Muscle of back (tissue), 11 donors: ENCODE measurements around the gene MIOX. TPM values are rescaled to one million over a fixed set of nuclear protein-coding genes. Genes with fewer than 3 reads are reported as not detected.

ENCODE experiments used
- DNase-seq, 3 donors: peaks; one replicate each; pipeline versions ENCODE4 v3.0.0 to v3.0.0-alpha.2; 2013
- polyA plus RNA-seq, 10 donors: library from polyadenylated mRNA; unstranded; fragments of 120-200 nt; gene quantifications; one replicate each; pipeline ENCODE4 v1.2.1, GENCODE V29; 2013; ENCODE audit not compliant: insufficient read length in 10 of 10

MIOX gene
- polyA plus RNA-seq, 10 donors = 0.14 TPM; not detected in 9

DNA sequence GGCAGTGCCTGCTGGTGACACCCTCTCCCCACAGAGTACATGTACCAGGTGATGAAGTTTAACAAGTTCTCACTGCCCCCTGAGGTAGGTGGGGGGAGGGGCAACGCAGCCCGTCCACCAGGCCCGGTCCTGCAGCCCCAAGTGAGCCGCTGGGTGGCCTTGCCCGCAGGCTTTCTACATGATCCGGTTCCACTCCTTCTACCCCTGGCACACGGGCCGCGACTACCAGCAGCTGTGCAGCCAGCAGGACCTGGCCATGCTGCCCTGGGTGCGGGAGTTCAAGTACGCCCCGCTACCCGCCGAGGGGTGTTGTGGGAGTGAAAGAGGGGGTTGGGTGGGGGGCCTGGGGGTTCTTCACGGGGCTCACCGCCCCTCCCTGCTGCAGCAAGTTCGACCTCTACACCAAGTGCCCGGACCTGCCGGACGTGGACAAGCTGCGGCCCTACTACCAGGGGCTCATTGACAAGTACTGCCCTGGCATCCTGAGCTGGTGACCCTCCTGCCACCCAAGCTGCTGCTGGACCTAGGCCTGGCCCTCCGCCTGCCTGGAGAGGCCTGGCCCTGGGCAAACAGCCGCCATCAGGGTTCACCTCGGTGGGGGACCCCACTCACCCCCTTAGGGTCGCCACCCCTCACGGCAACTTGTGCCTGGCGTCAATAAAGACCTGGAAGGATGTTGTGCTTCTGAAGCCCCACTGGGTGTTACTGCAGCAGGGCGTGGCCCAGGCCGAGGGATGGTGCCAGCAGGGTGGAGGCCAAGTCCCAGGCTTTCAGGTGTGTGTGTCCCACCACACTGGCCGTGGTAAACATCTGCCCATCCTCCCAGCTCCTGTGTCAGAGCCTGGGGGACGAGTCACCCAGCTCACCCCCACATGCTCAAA, 2.9 kb downstream of the MIOX start:
- no peak for DNase-seq

DNA sequence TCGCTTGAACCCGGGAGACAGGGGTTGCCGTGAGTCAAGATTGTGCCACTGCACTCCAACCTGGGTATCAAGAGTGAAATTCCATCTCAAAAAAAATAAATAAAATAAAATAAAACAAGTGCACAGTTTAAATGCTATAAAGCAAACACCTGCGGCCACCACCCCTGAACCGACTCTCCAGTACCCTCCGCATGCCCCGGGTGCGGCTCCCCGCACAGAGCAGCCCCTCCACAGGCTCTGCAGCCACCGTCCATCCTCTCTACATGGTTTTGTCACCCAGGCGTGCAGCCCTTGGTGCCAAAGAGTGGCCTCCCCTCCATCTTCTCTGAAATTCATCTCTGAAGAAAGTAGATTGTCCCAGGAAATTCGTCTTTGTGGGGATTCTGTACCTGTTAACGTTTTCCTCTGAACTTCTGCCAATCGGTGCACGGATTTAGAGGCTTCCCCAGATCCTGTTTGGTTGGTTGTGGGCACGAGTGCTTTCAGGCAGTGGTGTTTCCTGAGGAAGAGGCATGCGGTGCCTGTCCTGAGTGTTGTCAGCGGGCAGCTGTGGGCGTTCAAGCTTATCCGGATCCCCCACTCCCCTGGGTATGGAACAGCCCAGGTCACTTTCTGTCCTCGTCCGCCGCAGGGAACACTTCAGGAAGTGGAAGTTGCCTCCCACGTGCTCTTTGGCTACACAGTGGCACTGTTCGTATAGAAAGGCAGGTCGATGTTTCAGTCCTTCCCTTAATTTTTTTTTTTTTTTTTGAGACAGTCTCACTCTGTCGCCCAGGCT, 4.1 kb downstream of the MIOX start:
- DNase-seq = no peak

DNA sequence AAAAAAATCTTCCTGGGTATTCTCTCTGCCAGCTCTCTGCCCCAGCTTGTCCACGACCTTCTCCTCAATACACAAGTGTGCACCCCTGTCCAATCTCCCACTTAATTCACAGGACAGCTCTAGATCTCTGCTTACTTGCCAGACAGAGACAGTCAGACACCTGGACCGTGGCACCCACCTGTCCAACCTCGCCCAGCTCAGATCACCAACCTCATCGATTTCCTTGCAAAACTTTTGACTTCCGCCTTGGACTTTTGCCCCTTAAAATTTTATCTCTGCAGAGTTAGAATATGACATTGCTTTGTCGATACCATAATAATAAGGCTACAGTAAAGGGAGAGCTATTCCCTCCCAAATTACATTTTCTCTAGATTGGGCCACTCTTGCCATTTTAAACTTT, 10.4 kb downstream of the MIOX start:
- DNase-seq = no peak

DNA sequence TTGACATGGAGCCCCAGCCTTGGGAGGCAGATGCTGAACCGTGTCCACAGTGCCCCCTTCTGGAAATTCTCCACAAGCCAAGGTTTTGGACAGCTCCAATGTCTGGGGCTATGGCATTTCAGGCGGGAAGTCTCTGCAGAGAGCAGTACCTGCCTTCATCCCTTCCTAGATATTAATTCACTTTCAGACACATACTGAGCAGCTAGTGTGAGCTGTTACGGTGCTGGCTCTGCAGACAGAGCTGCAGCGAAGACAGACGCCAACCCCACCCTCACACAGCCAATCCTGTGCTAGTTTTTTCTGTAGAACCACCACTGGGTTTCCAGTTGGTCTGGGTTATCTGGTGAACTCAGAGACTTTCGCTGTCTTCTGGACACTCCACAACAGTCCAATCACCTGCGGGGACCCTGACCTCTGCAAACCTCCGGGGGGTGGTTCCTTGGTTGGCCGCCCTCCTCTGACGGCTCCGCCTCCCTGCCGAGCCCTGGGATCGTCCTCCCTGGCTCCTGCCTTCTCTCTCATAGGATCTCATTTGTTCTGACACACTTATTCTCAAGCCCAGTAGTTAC, 11.7 kb downstream of the MIOX start:
- peak in 2 of 3 donors; percentile 42 to 53 for DNase-seq

DNA sequence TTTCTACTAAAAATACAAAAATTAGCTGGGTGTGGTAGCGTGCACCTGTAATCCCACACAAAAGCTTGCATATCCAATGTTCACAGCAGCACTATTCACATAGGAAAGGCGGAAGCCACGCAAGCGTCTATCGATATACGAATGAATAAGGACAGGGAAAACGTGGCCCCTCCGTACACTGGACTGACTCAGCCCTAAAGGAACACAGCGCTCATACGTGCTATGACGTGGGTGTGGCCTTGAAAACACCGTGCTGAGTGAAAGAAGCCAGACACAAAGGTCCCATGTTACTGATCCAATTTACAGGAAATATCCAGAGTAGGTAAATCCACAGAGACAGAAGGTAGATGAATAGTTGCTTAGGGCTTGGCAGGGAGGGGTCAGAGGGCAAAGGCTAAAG, 13.8 kb downstream of the MIOX start:
- no peak for DNase-seq

DNA sequence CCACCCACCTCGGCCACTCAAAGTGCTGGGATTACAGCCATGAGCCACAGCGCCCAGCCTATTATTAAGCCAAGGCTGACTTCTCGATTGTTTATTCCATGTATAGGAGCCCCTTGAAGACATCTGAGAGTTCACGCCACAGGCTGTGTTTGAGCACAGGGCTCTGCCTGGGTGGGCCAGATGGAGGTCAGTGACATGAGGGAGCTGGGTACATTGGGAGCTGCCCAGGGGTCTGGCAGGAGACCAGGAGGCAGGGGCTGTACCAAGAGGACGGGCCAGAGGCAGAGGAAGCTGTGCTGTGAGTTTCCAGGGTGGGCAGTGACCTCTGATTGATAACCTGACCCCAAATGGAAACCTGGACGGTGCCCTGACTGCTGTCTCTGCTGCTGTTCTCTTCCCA, 15.4 kb downstream of the MIOX start:
- no peak for DNase-seq

DNA sequence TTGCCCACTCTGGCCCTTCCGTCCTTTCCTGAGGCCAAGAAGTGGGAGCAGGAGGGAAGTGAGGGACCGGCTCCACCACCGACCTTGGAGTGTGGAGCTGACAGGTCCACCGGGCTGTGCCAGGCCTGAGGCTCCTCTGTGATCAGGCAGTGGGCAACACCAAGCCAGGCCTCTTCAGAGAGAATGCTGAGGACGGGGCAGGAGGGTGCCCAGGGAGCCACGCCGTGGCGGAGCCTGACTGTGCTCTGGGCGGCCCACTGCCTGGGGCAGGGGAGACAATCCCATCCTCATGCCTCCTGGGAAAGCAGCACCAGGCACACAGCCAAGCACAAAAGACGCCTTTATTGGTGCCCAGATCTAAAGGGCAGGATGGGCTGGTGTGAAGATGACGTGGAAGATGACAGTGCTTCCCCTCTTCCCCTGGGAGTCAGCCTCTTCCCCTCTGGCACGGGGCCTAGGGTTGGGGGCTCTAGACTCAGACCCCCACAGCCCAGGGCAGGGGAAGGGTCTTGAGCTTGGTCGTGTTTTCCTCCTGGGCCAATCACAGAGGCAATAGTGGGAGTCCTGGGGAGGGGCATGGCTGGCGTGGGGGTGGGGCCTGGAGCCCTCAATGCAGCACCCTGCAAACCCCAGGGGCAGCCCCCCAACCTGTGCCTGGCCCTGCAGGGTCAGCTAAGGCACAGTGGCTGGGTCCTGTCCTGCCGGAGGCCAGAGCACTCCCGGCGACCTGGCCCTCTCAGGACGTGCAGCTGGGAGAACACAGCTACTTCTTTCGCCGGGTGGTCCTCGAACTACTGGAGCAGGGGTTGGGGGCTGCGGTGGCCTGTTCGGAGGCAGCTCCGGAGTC, 16.2 kb downstream of the MIOX start:
- no peak for DNase-seq

DNA sequence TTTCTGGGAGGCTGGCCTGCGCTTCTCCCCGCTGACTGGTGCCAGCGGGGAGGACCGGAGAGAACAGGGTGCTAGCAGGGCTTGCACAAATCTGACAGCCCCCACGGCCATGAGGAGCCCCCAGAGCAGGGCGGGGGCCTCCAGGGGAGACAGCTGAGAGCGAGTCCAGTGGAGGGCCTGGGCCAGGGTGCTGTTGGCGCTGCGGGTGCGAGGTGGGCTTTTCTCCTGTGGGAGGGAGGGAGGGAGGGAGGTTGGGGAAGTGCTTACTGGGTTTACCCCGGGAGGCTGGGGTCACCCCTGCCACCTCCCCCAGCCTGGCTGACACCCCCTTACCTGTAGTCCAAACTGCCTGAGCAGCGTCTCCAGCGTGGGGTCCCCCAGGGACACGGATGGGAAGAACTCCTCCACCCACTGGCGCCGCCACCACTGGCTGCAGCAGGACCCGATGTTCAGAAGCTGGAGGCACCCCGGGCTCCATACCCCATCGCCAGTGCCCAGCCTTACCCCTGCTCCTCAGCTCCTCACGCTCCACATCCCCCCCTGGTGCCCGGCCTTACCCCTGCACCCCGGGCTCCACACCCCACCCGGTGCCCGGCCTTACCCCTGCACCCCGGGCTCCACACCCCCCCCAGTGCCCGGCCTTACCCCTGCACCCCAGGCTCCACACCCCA, 17.0 kb downstream of the MIOX start:
- DNase-seq = no peak

DNA sequence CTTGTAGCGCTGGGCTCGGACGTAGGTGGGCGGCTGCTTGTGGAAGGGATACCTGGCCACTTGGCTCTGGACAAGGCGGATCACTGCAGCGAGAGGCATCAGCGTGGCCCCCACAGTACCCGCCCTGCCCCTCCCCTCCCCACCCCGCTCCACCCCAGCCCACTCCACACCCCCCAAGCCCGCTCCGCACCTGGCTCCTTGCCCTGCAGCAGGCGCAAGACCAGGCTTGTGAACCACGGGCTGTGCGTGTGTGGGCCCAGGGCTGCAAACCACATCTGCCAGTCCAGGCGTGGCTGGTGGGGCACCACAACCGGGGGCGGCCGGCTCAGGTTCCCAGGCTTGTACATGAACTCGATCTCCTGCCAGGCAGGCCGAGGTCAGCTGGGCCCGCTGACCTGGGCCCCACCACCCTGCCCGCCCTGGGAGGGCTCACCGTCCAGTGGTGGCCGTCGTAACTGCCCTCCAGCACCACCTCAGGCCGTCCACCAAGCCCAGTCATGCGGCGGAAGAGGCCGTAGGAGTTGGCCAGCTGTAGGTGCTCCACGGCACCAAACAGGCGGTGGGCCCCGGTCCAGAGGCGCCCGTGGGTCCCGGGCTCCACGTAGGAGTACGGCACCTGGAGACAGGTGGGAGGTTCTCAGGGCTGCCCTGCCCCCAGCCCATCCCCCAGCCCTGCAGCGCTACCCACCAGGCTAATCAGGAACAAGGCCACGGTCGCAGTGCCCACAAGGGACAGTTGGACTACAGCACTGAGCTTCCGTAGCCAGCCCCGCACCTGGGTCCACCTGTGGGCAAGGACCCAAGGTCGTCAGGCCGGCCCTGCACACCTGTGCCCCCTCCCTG, 17.9 kb downstream of the MIOX start:
- no peak for DNase-seq

DNA sequence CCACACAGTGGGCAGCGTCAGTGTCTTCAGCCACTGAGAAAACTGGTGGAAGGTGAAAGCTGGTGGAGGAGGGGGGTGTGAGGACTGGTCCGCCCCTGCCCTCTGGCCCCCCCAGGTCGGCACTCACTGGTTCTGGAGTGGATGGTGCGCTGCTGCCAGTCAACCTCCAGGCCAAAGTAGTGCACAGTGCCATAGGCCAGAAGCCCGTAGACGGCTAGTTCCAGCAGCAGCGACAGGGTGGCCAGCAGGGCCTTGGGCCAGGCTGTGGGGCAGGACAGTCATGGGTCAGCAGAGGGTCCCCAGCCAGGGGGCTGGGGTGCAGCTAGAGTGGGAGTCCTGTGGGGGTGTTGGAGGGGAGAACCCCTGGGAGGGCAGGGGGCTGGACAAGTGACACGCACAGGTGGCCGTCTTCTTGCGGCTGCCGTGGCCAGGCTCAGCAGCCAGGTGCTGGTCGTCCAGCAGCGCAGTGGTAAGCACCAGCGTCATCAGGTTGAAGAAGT, 18.7 kb downstream of the MIOX start:
- DNase-seq = no peak

DNA sequence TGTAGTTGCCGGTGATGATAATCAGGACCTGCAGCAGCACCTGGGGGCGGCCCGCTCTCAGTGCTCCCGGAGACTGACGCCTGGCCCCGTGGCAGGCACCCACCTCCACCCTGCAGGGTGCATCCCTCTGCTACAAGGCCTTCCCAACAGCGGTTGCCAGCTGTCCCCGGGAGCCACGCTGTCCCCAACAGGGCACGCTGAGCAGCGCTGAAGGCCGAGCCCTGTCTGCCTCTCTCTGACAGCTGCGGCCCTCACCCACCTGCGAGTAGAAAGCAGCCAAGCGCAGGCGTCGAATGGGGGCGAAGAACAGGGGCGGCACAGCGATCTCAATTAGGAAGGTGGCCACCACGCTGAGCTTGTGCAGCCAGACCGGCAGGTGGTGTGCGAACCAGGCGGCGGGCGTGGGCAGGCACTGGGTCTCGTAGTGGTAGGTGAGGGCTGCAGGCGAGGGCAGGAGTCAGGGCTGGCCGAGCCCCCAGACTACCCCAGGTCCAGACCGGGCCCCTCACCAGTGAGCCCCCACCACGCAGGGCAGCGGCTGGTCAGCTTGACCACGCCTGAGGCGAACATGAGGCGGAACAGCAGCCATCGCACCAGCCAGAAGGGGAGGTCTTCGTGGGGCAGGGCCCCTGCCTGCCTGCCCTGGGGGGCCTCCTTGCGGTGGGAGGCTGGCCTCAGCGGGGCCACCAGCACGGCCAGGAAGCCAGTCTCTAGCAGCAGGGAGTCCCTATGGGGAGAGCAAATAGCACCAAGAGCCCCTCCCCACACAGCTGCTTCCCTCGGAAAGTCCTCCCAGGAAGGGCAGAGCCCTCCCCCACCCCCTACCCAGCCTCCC, 19.3 kb downstream of the MIOX start:
- DNase-seq = no peak

DNA sequence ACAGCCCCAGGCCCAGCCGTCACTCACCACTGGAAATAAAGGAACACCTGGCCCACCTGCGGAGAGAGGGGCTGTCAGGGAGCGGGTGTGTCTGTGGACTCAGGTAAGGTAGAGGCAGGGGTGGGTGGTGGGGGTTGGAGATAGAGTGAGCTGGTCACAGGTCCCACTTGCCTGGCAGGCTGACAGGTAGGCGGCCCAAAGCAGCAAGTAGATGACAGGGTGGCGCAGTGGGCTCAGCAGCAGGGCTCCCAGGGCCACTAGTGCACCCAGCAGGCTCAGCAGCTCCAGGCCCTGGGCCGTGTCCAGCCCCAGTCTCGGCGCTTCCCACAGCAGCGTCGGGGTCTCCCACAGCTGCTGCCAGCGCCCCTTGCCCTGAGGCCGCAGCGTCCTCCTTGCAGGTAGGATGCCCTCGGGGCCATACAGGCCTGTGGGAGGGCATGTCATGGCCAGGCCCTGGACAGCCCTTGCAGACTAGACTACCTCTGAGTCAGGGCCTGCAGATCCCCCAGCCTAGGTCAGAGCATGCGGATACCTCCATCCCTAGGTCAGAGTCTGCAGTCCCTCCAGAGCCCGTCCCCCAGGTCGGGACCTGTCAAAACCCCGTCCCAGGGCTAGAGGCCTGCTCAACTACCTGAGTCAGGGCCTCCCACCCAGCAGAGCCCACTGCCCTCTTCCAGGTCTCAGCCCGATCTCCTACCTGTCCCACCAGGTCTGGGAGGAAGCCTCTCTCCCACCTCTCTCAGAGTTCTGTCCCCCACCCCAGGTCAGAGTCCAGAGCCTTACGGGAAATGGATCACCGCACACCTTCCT, 20.2 kb downstream of the MIOX start:
- no peak for DNase-seq

DNA sequence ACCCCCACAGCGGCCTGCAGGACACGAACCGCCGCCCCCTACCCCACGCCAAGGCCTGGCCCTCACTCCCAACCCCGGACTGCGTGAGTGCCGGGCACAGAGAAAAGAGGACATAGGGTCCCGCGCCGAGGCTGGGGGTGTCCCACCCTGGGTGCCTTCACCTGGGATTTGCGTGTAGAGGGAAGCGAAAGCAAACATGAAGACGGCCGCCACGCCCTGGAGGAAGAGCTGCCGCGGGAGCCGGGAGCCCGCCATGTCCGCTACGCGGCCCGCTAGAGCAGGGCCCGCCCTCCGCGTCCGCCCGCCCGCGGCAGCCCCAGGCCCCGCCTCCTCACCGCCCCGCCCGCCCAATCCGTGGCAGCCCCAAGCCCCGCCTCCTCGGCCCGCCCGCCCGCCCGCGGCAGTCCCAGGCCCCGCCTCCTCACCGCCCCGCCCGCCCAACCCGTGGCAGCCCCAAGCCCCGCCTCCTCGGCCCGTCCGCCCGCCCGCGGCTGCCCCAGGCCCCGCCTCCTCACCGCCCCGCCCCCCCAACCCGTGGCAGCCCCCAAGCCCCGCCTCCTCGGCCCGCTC, 20.8 kb downstream of the MIOX start, which contains the start of gene LMF2:
Gene LMF2, minus strand, starts transcription at position 282 of the 570 bp plus-strand sequence. Its CDS starts 27 bp downstream, at position 255.
- peak in 1 of 3 donors; percentile 93 for DNase-seq

DNA sequence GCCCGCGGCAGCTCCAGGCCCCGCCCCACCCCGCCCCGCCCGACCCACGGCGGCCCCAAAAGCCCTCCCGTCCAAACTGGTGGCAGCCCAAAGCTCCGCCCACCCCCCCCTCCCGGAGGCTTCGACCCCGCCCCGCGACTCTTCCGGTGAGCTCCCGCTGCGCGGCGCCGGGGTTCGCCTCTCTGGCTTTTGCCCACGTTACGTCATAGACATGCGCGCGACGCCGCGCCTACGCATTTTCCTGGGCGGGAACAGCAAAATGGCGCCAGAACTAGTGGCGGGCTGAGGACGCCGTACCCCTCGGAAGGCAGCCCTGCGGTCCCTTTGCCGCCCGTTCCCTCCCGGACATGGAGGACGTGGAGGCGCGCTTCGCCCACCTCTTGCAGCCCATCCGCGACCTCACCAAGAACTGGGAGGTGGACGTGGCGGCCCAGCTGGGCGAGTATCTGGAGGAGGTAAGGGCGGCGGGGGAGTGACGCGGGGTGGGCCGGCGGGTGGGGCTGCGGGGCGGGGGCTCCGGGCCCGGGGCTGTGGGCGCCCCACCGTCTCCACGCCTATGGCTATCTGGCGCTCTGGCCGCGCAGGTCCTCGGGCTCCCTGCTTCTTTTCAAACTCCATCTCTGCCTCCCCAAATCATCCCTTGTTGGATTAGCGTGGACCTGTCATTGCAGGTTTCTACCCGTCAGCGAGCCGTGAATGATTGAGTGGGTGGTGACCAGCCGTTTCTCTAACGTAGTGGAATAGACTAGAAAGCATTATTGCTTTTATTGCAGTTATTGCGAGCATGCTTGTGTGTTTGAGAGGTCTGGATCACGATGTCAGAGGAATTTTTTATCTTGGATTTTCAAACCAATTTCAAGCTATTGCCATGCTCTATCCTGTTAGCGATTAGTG, 21.6 kb downstream of the MIOX start, which contains the start of gene NCAPH2:
Gene NCAPH2, plus strand, starts transcription at position 234 of the 894 bp plus-strand sequence. Its CDS starts 114 bp downstream, at position 348.
- peak; percentile 97 to 100 (median 99) for DNase-seq

DNA sequence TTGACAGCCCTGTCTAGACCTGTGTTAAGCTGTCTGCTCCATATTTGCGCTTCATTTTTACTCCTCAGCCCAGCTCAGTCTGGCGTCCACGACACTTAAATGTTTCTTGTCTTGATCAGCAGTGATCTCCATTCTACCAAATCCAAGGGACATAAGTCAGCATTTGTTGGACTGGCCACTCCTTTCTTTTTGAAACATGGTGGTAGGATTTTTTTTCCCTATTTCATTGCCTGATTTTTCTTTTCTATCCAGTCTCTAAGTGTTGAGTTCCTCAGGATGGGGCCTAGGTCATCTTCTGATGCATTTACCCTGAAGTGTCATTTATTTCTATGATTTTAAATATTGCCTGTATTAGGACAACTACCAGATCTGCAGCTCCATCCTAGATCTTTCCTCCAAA, 22.2 kb downstream of the MIOX start:
- DNase-seq = no peak

DNA sequence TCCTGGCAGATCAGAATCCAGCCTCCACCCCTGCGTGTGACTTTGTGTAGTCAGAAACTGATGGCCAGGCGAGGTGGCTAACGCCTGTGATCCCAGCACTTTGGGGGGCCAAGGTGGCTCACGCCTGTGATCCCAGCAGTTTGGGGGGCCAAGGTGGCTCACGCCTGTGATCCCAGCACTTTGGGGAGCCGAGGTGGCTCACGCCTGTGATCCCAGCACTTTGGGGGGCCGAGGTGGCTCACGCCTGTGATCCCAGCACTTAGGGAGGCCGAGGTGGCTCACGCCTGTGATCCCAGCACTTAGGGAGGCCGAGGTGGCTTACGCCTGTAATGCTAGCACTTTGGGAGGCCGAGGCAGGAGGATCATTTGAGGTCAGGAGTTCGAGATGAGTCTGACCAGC, 26.5 kb downstream of the MIOX start:
- DNase-seq = no peak
